GM12801 (cell line): ENCODE data around the gene CARF.

Source experiments
- TF ChIP-seq, protein P1 (sequence below): IDR thresholded peaks from one replicate; pipeline ENCODE4 v1.5.1; 2011; ENCODE audit warnings: control low read depth; ENCODE audit not compliant: insufficient read length; ENCODE audit errors: extremely low read depth

Gene CARF

DNA sequence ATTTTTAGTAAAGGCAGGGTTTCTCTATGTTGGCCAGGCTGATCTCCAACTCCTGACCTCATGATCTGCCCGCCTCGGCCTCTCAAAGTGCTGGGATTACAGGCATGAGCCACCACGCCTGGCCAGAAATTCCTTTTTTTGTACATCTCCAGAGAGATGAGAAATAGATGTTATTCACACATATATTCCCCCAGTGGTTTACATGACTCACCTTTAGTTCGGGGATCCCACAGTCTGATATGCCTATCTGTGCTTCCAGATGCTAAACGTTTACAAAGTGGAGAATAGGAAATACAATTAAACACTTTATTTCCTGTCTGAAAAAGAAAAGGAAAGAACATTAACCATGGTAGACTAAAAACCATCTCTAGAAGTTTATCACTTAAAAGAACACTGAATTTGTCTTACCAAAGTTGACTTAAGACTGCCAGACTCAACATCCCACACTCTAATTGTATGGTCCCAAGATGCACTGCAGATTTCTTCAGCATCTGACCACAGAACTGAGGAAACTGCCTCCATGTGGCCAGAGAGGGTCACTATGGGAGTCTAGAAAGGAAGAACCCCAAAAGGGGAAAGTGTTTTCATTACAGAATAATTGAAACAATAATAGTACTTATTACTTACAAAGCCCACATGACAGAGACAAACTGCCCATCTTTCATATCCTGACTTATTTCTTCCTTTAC, 27.9 kb upstream of the CARF start:
- TF ChIP-seq, protein P1, sequence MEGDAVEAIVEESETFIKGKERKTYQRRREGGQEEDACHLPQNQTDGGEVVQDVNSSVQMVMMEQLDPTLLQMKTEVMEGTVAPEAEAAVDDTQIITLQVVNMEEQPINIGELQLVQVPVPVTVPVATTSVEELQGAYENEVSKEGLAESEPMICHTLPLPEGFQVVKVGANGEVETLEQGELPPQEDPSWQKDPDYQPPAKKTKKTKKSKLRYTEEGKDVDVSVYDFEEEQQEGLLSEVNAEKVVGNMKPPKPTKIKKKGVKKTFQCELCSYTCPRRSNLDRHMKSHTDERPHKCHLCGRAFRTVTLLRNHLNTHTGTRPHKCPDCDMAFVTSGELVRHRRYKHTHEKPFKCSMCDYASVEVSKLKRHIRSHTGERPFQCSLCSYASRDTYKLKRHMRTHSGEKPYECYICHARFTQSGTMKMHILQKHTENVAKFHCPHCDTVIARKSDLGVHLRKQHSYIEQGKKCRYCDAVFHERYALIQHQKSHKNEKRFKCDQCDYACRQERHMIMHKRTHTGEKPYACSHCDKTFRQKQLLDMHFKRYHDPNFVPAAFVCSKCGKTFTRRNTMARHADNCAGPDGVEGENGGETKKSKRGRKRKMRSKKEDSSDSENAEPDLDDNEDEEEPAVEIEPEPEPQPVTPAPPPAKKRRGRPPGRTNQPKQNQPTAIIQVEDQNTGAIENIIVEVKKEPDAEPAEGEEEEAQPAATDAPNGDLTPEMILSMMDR = no peak

DNA sequence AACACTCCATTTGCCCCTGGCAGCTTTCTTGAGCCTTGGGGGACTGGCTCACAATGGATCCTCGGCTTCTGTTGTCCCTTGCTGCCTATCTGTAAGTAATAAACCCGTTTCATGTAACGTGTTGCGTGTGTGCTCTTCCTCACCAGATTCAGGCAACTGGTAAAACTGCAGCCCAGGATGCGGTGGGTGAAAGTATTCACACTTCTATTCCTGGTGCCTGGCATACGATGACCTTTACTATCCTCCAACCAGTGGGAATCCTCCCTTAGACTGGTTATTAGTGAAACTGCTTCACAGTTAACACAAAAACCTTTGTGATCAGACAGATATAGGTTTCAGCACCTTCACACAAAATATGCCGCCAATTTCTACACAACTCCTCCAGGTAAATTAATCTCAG, 26.9 kb upstream of the CARF start:
- TF ChIP-seq, protein P1 = no peak

DNA sequence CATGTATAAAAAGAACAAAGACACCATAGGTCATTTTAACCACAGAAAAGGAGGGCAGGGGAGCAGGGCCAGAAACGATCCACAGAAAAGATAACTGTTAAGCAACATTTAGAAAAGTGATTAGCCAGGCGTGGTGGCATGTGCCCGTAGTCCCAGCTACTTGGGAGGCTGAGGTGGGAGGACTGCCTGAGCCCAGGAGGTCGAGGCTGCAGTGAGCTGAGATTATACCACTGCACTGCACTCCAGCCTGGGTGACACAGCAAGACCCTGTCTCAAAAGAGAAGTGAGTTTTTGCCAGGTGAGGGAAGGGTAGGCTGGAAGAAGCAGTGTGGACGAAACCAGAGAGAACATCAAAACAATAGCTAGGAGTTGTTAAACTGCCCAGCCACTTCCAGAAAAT, 3.9 kb upstream of the CARF start:
- TF ChIP-seq, protein P1 = no peak

DNA sequence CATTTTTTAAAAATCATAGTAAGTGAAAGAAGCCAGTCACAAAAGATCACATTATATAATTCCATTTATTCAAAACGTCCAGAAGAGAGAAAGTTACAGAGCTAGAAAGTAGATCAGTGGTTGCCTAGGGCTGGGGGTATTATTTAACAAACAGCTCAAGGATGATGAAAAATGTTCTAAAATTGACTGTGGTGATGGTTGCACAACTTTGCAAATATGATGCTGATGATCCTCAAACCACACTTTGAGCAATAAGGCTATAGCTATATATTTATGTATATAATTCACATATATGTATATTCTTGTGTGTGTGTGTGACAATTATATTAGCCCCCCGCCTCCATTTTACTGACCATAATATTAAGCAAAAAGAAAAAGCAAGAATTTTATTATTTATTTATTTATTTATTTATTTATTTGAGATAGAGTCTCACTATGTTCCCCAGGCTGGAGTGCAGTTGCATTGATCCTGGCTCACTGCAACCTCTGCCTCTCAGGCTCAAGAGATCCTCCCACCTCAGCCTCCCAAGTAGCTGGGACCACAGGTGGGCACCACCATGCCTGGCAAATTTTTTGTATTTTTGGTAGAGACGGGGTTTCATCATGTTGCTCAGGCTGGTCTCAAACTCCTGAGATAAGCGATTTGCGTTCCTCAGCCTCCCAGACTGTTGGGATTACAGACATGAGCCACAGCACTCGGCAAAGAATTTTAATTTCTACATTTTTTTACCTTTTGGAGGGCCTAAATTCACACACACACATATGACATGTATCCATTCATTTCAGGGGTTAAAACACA, 2.5 kb upstream of the CARF start:
- TF ChIP-seq, protein P1 = no peak

DNA sequence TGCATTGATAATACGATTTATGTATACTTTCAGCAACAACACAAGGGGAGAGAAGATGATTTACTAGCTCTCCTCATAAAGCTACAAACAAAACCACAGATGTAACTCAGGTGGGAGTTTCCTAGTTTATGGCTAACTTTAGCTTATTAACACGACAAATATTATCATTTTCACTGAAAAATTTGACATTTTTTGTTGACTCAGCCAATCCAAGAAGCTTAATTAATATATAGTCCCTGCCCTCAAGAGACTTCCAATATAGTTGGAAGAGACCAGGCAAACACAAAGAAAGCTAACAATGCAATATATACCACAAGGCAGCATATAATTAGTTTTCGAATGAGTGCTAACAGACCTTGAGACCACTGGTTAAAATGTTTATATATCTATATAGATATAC, 1.4 kb upstream of the CARF start:
- TF ChIP-seq, protein P1 = no peak

DNA sequence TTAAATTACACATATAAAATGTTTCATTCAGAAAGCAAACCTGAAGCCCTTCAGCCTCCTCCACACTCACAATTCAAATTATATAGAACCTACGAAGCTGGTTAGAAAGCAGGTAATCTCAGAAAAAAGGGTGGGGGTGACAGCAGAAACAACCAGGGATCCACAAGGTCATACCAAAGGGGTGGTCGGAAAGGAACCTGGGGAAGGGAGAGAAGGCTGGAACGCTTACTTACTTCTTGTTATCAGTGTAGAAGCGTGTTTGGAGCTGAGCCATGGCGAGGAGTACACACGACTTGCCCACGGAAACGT, 918 bp upstream of the CARF start:
- TF ChIP-seq, protein P1 = no peak

DNA sequence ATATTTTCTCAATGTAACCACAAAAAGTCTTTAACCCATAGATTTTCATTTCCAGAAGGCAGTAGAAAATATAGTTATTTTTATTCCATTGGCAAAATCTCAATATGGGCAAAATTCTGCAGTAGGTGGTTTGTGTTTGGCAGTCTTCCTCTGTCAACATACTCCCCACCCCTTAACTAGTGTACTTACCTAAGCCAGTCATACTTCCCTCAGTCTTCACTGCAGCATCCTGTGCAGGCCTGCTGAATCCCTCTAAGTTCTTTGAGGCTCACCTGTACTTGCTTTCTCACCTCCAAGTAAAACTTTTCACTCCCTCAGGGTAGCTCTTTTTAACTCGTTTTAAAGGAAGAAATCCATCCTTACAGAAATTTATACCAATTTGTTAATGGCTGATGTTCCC, 6.8 kb downstream of the CARF start:
- TF ChIP-seq, protein P1 = no peak
